ENCODE data around the gene MON2. TPM values are rescaled to one million over a fixed set of nuclear protein-coding genes. Genes with fewer than 3 reads are reported as not detected.

The MON2 gene
- polyA plus RNA-seq: 10 to 100 TPM; 10.4 to 10.5 TPM

- Histone ChIP-seq H3K27me3 (ENCODE audit: control insufficient read depth in 1 of 2, insufficient read depth in 2 of 2, low read length in 2 of 2) (no peaks in the 10 kb centered on the region), H3K4me3 (ENCODE audit: low read depth in 1 of 2, low read length in 2 of 2) (peak within 1 kb of the TSS; percentile 90 to 95), H3K9me3 (ENCODE audit: control insufficient read depth in 2 of 2, insufficient read depth in 1 of 2, low read depth in 1 of 2, low read length in 1 of 2) (peaks cover 0 to 2% of the 10 kb centered on the region in 2 donors), H3K4me1 (ENCODE audit: control insufficient read depth in 2 of 2, insufficient read depth in 2 of 2, low read length in 1 of 2) (peaks cover 0 to 3% of the 10 kb centered on the region in 2 donors), H3K36me3 (ENCODE audit: control insufficient read depth in 2 of 2, insufficient read depth in 2 of 2, low read length in 1 of 2) (peaks cover 0 to 1% of the 10 kb centered on the region in 2 donors), H3K27ac (ENCODE audit: low read depth in 2 of 2, low read length in 1 of 2) (peak within 1 kb of the TSS; percentile 95 to 98)
- 0% methylated on average over 62 of the region's 62 CpGs for whole genome bisulfite sequencing, 2 donors
Measured at GRCh38 chr12:62466594-62467491, at the start of gene MON2. TSS of gene MON2 (plus strand) at chr12:62466826. CDS start at chr12:62467208, 382 bp downstream.

- WGBS, 2 donors: 92 to 94% methylated on average over 3 of the region's 3 CpGs
- Histone ChIP-seq H3K9me3 (ENCODE audit: control insufficient read depth in 2 of 2, insufficient read depth in 1 of 2, low read depth in 1 of 2, low read length in 1 of 2) (peaks cover 0 to 2% of the 10 kb centered on the region in 2 donors), H3K36me3 (ENCODE audit: control insufficient read depth in 2 of 2, insufficient read depth in 2 of 2, low read length in 1 of 2) (no peaks in the 10 kb centered on the region), H3K27ac (ENCODE audit: low read depth in 2 of 2, low read length in 1 of 2) (no peak overlapping the region), H3K27me3 (ENCODE audit: control insufficient read depth in 1 of 2, insufficient read depth in 2 of 2, low read length in 2 of 2) (no peaks in the 10 kb centered on the region), H3K4me3 (ENCODE audit: low read depth in 1 of 2, low read length in 2 of 2) (no peak overlapping the region), H3K4me1 (ENCODE audit: control insufficient read depth in 2 of 2, insufficient read depth in 2 of 2, low read length in 1 of 2) (no peaks in the 10 kb centered on the region)
Measured at GRCh38 chr12:62426089-62426488, 40.5 kb upstream of the MON2 start.

- Histone ChIP-seq H3K27me3 (ENCODE audit: control insufficient read depth in 1 of 2, insufficient read depth in 2 of 2, low read length in 2 of 2) (no peaks in the 10 kb centered on the region), H3K27ac (ENCODE audit: low read depth in 2 of 2, low read length in 1 of 2) (no peak overlapping the region), H3K36me3 (ENCODE audit: control insufficient read depth in 2 of 2, insufficient read depth in 2 of 2, low read length in 1 of 2) (no peaks in the 10 kb centered on the region), H3K4me1 (ENCODE audit: control insufficient read depth in 2 of 2, insufficient read depth in 2 of 2, low read length in 1 of 2) (no peaks in the 10 kb centered on the region), H3K9me3 (ENCODE audit: control insufficient read depth in 2 of 2, insufficient read depth in 1 of 2, low read depth in 1 of 2, low read length in 1 of 2) (peaks cover 0 to 2% of the 10 kb centered on the region in 2 donors), H3K4me3 (ENCODE audit: low read depth in 1 of 2, low read length in 2 of 2) (no peak overlapping the region)
Measured at GRCh38 chr12:62429457-62429856, 37.2 kb upstream of the MON2 start.

- H3K4me3 ChIP-seq (ENCODE audit: low read depth in 1 of 2, low read length in 2 of 2): peak overlapping the region; percentile 33 to 42
- WGBS, 2 donors: 27 to 28% methylated on average over 16 of the region's 16 CpGs
- no peaks in the 10 kb centered on the region for H3K27me3 ChIP-seq (ENCODE audit: control insufficient read depth in 1 of 2, insufficient read depth in 2 of 2, low read length in 2 of 2)
Measured at GRCh38 chr12:62434494-62435302, 31.9 kb upstream of the MON2 start.

GRCh38 chr12:62435303-62436163 is 31.1 kb upstream of the MON2 start:
- Histone ChIP-seq H3K27ac (ENCODE audit: low read depth in 2 of 2, low read length in 1 of 2) (no peak overlapping the region), H3K4me3 (ENCODE audit: low read depth in 1 of 2, low read length in 2 of 2) (peak overlapping the region; percentile 33 to 42)
- WGBS, 2 donors: 1 to 3% methylated on average over 29 of the region's 29 CpGs

More at GRCh38 chr12:62434494-62435302, 31.9 kb upstream of the MON2 start:
- Histone ChIP-seq H3K4me1 (ENCODE audit: control insufficient read depth in 2 of 2, insufficient read depth in 2 of 2, low read length in 1 of 2) (peaks cover 0 to 3% of the 10 kb centered on the region in 2 donors), H3K9me3 (ENCODE audit: control insufficient read depth in 2 of 2, insufficient read depth in 1 of 2, low read depth in 1 of 2, low read length in 1 of 2) (no peaks in the 10 kb centered on the region), H3K27ac (ENCODE audit: low read depth in 2 of 2, low read length in 1 of 2) (no peak overlapping the region), H3K36me3 (ENCODE audit: control insufficient read depth in 2 of 2, insufficient read depth in 2 of 2, low read length in 1 of 2) (no peaks in the 10 kb centered on the region)

GRCh38 chr12:62436164-62436503 is 30.5 kb upstream of the MON2 start:
- 71 to 75% methylated on average over 12 of the region's 12 CpGs for whole genome bisulfite sequencing, 2 donors
- Histone ChIP-seq H3K27ac (ENCODE audit: low read depth in 2 of 2, low read length in 1 of 2) (no peak overlapping the region), H3K36me3 (ENCODE audit: control insufficient read depth in 2 of 2, insufficient read depth in 2 of 2, low read length in 1 of 2) (no peaks in the 10 kb centered on the region), H3K4me1 (ENCODE audit: control insufficient read depth in 2 of 2, insufficient read depth in 2 of 2, low read length in 1 of 2) (peaks cover 0 to 3% of the 10 kb centered on the region in 2 donors), H3K27me3 (ENCODE audit: control insufficient read depth in 1 of 2, insufficient read depth in 2 of 2, low read length in 2 of 2) (no peaks in the 10 kb centered on the region), H3K9me3 (ENCODE audit: control insufficient read depth in 2 of 2, insufficient read depth in 1 of 2, low read depth in 1 of 2, low read length in 1 of 2) (no peaks in the 10 kb centered on the region), H3K4me3 (ENCODE audit: low read depth in 1 of 2, low read length in 2 of 2) (no peak overlapping the region)

More at GRCh38 chr12:62435303-62436163, 31.1 kb upstream of the MON2 start:
- H3K4me1 ChIP-seq (ENCODE audit: control insufficient read depth in 2 of 2, insufficient read depth in 2 of 2, low read length in 1 of 2): peaks cover 0 to 3% of the 10 kb centered on the region in 2 donors
- H3K36me3 ChIP-seq (ENCODE audit: control insufficient read depth in 2 of 2, insufficient read depth in 2 of 2, low read length in 1 of 2): no peaks in the 10 kb centered on the region
- no peaks in the 10 kb centered on the region for H3K9me3 ChIP-seq (ENCODE audit: control insufficient read depth in 2 of 2, insufficient read depth in 1 of 2, low read depth in 1 of 2, low read length in 1 of 2)
- no peaks in the 10 kb centered on the region for H3K27me3 ChIP-seq (ENCODE audit: control insufficient read depth in 1 of 2, insufficient read depth in 2 of 2, low read length in 2 of 2)

- no peaks in the 10 kb centered on the region for H3K27me3 ChIP-seq (ENCODE audit: control insufficient read depth in 1 of 2, insufficient read depth in 2 of 2, low read length in 2 of 2)
- peaks cover 0 to 3% of the 10 kb centered on the region in 2 donors for H3K4me1 ChIP-seq (ENCODE audit: control insufficient read depth in 2 of 2, insufficient read depth in 2 of 2, low read length in 1 of 2)
- H3K36me3 ChIP-seq (ENCODE audit: control insufficient read depth in 2 of 2, insufficient read depth in 2 of 2, low read length in 1 of 2): no peaks in the 10 kb centered on the region
- H3K27ac ChIP-seq (ENCODE audit: low read depth in 2 of 2, low read length in 1 of 2): no peak overlapping the region
- H3K4me3 ChIP-seq (ENCODE audit: low read depth in 1 of 2, low read length in 2 of 2): no peak overlapping the region
- 11% methylated on average over 6 of the region's 6 CpGs for WGBS, 2 donors
- H3K9me3 ChIP-seq (ENCODE audit: control insufficient read depth in 2 of 2, insufficient read depth in 1 of 2, low read depth in 1 of 2, low read length in 1 of 2): no peaks in the 10 kb centered on the region
Measured at GRCh38 chr12:62438098-62438692, 28.4 kb upstream of the MON2 start.

GRCh38 chr12:62446754-62447452 is 19.7 kb upstream of the MON2 start:
- WGBS, 2 donors: 57 to 59% methylated on average over 2 of the region's 2 CpGs
- H3K36me3 ChIP-seq (ENCODE audit: control insufficient read depth in 2 of 2, insufficient read depth in 2 of 2, low read length in 1 of 2): no peaks in the 10 kb centered on the region

More at GRCh38 chr12:62446754-62447452, 19.7 kb upstream of the MON2 start:
- H3K9me3 ChIP-seq (ENCODE audit: control insufficient read depth in 2 of 2, insufficient read depth in 1 of 2, low read depth in 1 of 2, low read length in 1 of 2): no peaks in the 10 kb centered on the region
- no peaks in the 10 kb centered on the region for H3K27me3 ChIP-seq (ENCODE audit: control insufficient read depth in 1 of 2, insufficient read depth in 2 of 2, low read length in 2 of 2)
- no peak overlapping the region for H3K4me3 ChIP-seq (ENCODE audit: low read depth in 1 of 2, low read length in 2 of 2)
- no peak overlapping the region for H3K27ac ChIP-seq (ENCODE audit: low read depth in 2 of 2, low read length in 1 of 2)
- no peaks in the 10 kb centered on the region for H3K4me1 ChIP-seq (ENCODE audit: control insufficient read depth in 2 of 2, insufficient read depth in 2 of 2, low read length in 1 of 2)
